Measurements from ENCODE around the gene SERPINB13. TPM values are rescaled to one million over a fixed set of nuclear protein-coding genes. Genes with fewer than 3 reads are reported as not detected.
"Not testable (repeated sequence)": the region's sequence is repeated elsewhere in the genome, so short reads cannot be mapped to it uniquely, and the experiment has no call there.

Gene SERPINB13
- polyA plus RNA-seq, 3 donors = not detected

- no peak for DNase-seq (ENCODE audit: low read depth in 3 of 3, low spot score in 2 of 3)
Observed at GRCh38 chr18:63588909-63589308, 1.8 kb downstream of the SERPINB13 start.

GRCh38 chr18:63590373-63590772 lies 3.2 kb downstream of the SERPINB13 start:
- DNase-seq (ENCODE audit: low read depth in 3 of 3, low spot score in 2 of 3) = no peak

GRCh38 chr18:63590966-63591695 lies 4.0 kb downstream of the SERPINB13 start:
- no peak for DNase-seq (ENCODE audit: low read depth in 3 of 3, low spot score in 2 of 3)

- no peak for DNase-seq (ENCODE audit: low read depth in 3 of 3, low spot score in 2 of 3)
Observed at GRCh38 chr18:63591725-63592124, 4.6 kb downstream of the SERPINB13 start.

- DNase-seq (ENCODE audit: low read depth in 3 of 3, low spot score in 2 of 3) = no peak
Observed at GRCh38 chr18:63592471-63592870, 5.3 kb downstream of the SERPINB13 start.

- DNase-seq (ENCODE audit: low read depth in 3 of 3, low spot score in 2 of 3) = no peak
Observed at GRCh38 chr18:63596964-63597363, 9.8 kb downstream of the SERPINB13 start.

- no peak for DNase-seq (ENCODE audit: low read depth in 3 of 3, low spot score in 2 of 3)
Observed at GRCh38 chr18:63603355-63603754, 16.2 kb downstream of the SERPINB13 start.

- DNase-seq (ENCODE audit: low read depth in 3 of 3, low spot score in 2 of 3) = no peak
Observed at GRCh38 chr18:63603772-63604171, 16.6 kb downstream of the SERPINB13 start.

- no peak for DNase-seq (ENCODE audit: low read depth in 3 of 3, low spot score in 2 of 3)
Observed at GRCh38 chr18:63604791-63605567, 17.8 kb downstream of the SERPINB13 start.

GRCh38 chr18:63606526-63606925 lies 19.4 kb downstream of the SERPINB13 start:
- no peak for DNase-seq (ENCODE audit: low read depth in 3 of 3, low spot score in 2 of 3)

GRCh38 chr18:63613420-63613819 lies 26.3 kb downstream of the SERPINB13 start:
- DNase-seq (ENCODE audit: low read depth in 3 of 3, low spot score in 2 of 3) = no peak

GRCh38 chr18:63617049-63617914 lies 30.1 kb downstream of the SERPINB13 start:
- no peak for DNase-seq (ENCODE audit: low read depth in 3 of 3, low spot score in 2 of 3)

- no peak for DNase-seq (ENCODE audit: low read depth in 3 of 3, low spot score in 2 of 3)
Observed at GRCh38 chr18:63617915-63618234, 30.7 kb downstream of the SERPINB13 start.

- DNase-seq (ENCODE audit: low read depth in 3 of 3, low spot score in 2 of 3) = no peak
Observed at GRCh38 chr18:63619661-63620060, 32.5 kb downstream of the SERPINB13 start.

- DNase-seq (ENCODE audit: low read depth in 3 of 3, low spot score in 2 of 3) = no peak
Observed at GRCh38 chr18:63624863-63625262, 37.7 kb downstream of the SERPINB13 start.

- DNase-seq (ENCODE audit: low read depth in 3 of 3, low spot score in 2 of 3) = no peak
Observed at GRCh38 chr18:63626431-63626830, 39.3 kb downstream of the SERPINB13 start.

- DNase-seq (ENCODE audit: low read depth in 3 of 3, low spot score in 2 of 3) = no peak
Observed at GRCh38 chr18:63627819-63628218, 40.7 kb downstream of the SERPINB13 start.

- no peak for DNase-seq (ENCODE audit: low read depth in 3 of 3, low spot score in 2 of 3)
Observed at GRCh38 chr18:63637703-63638102, 50.6 kb downstream of the SERPINB13 start.

- not testable (repeated sequence) for DNase-seq (ENCODE audit: low read depth in 3 of 3, low spot score in 2 of 3)
Observed at GRCh38 chr18:63641157-63641680, 54.1 kb downstream of the SERPINB13 start.

- DNase-seq (ENCODE audit: low read depth in 3 of 3, low spot score in 2 of 3) = not testable (repeated sequence)
Observed at GRCh38 chr18:63642668-63643356, 55.7 kb downstream of the SERPINB13 start.
